H9 (cell line): ENCODE measurements around the gene ANKRD13C. TPM values are rescaled to one million over a fixed set of nuclear protein-coding genes. Genes with fewer than 3 reads are reported as not detected.

Experiments
- DNase-seq: peaks from one replicate; pipeline ENCODE4 v3.0.0-alpha.2; 2017
- H2AFZ ChIP-seq: one replicate; pipeline ENCODE4 v1.6.1; 2013; ENCODE audit warnings: mild to moderate bottlenecking, low read length, control low read depth, moderate library complexity
- H2AK5ac ChIP-seq: 2 replicates; pipeline ENCODE4 v1.6.1; 2013; ENCODE audit warnings: low read length, control low read depth, mixed read lengths; ENCODE audit not compliant: insufficient read length
- H2BK120ac ChIP-seq: one replicate; pipeline ENCODE4 v1.6.1; 2013; ENCODE audit warnings: low read depth, mild to moderate bottlenecking, low read length, control low read depth, inconsistent platforms; ENCODE audit not compliant: poor library complexity, severe bottlenecking
- H2BK12ac ChIP-seq: 2 replicates; pipeline ENCODE4 v1.6.1; 2013; ENCODE audit warnings: low read length, control low read depth, mixed read lengths, low read depth; ENCODE audit not compliant: insufficient read length
- H2BK15ac ChIP-seq: 2 replicates; pipeline ENCODE4 v1.6.1; 2013; ENCODE audit warnings: low read depth, low read length, control low read depth
- H2BK20ac ChIP-seq: one replicate; pipeline ENCODE4 v1.6.1; 2013; ENCODE audit warnings: low read depth, mild to moderate bottlenecking, low read length, control low read depth, inconsistent platforms; ENCODE audit not compliant: poor library complexity, severe bottlenecking
- H2BK5ac ChIP-seq: 2 replicates; pipeline ENCODE4 v1.6.1; 2013; ENCODE audit warnings: low read length, control low read depth, mixed read lengths; ENCODE audit not compliant: insufficient read length
- H3K14ac ChIP-seq: 2 replicates; pipeline ENCODE4 v1.6.1; 2013; ENCODE audit warnings: low read length, control low read depth; ENCODE audit not compliant: insufficient read depth
- H3K18ac ChIP-seq: 2 replicates; pipeline ENCODE4 v1.6.1; 2013; ENCODE audit warnings: low read depth, mild to moderate bottlenecking, mixed read lengths, low read length, control low read depth; ENCODE audit not compliant: insufficient read length
- H3K23ac ChIP-seq: 2 replicates; pipeline ENCODE4 v1.6.1; 2013; ENCODE audit warnings: low read length, control low read depth, mixed read lengths, low read depth; ENCODE audit not compliant: insufficient read length
- H3K23me2 ChIP-seq: 2 replicates; pipeline ENCODE4 v1.6.1; 2013; ENCODE audit warnings: low read depth, mild to moderate bottlenecking, mixed read lengths, low read length, control low read depth; ENCODE audit not compliant: insufficient read length, poor library complexity, severe bottlenecking
- H3K27ac ChIP-seq: 2 replicates; pipeline ENCODE4 v1.5.1; 2013; ENCODE audit warnings: low read length, control low read depth, mixed read lengths, low read depth; ENCODE audit not compliant: insufficient read length
- H3K27me3 ChIP-seq: 2 replicates; pipeline ENCODE4 v1.6.1; 2013; ENCODE audit warnings: low read length, control low read depth, inconsistent platforms; ENCODE audit not compliant: insufficient read depth
- H3K4ac ChIP-seq: 2 replicates; pipeline ENCODE4 v1.6.1; 2013; ENCODE audit warnings: low read depth, mild to moderate bottlenecking, control low read depth, inconsistent platforms, low read length, moderate library complexity
- H3K4me1 ChIP-seq: 2 replicates; pipeline ENCODE4 v1.6.1; 2013; ENCODE audit warnings: low read length, control low read depth, inconsistent platforms; ENCODE audit not compliant: insufficient read depth
- H3K4me2 ChIP-seq: 2 replicates; pipeline ENCODE4 v1.6.1; 2013; ENCODE audit warnings: low read length, control low read depth, mixed read lengths; ENCODE audit not compliant: insufficient read length, insufficient read depth
- H3K56ac ChIP-seq: 2 replicates; pipeline ENCODE4 v1.6.1; 2013; ENCODE audit warnings: low read depth, mild to moderate bottlenecking, mixed read lengths, low read length, control low read depth; ENCODE audit not compliant: insufficient read length
- H3K79me1 ChIP-seq: 2 replicates; pipeline ENCODE4 v1.6.1; 2013; ENCODE audit warnings: low read depth, mild to moderate bottlenecking, moderate library complexity, low read length, control low read depth, inconsistent platforms; ENCODE audit not compliant: insufficient read depth, poor library complexity, severe bottlenecking
- H3K79me2 ChIP-seq: 2 replicates; pipeline ENCODE4 v1.6.1; 2013; ENCODE audit warnings: low read length, control low read depth, inconsistent platforms; ENCODE audit not compliant: insufficient read depth
- H3K9ac ChIP-seq: 2 replicates; pipeline ENCODE4 v1.6.1; 2013; ENCODE audit warnings: low read length, control low read depth, mixed read lengths; ENCODE audit not compliant: insufficient read length; ENCODE audit errors: extremely low read depth
- H3K9me3 ChIP-seq: one replicate; pipeline ENCODE4 v1.6.1; 2013; ENCODE audit warnings: low read depth, low read length, inconsistent platforms; ENCODE audit not compliant: control insufficient read depth
- H3T11ph ChIP-seq: one replicate; pipeline ENCODE4 v1.6.1; 2013; ENCODE audit warnings: mild to moderate bottlenecking, low read length, control low read depth, inconsistent platforms
- H4K20me1 ChIP-seq: one replicate; pipeline ENCODE4 v1.6.1; 2013; ENCODE audit not compliant: control insufficient read depth, insufficient read length, insufficient read depth
- H4K5ac ChIP-seq: 2 replicates; pipeline ENCODE4 v1.6.1; 2013; ENCODE audit warnings: low read depth, mild to moderate bottlenecking, mixed read lengths, low read length, control low read depth; ENCODE audit not compliant: insufficient read length
- H4K8ac ChIP-seq: replicated peaks from 2 replicates; pipeline ENCODE4 v1.6.1; 2013; ENCODE audit warnings: low read length, control low read depth, mixed read lengths, low read depth; ENCODE audit not compliant: insufficient read length
- H4K91ac ChIP-seq: 2 replicates; pipeline ENCODE4 v1.6.1; 2013; ENCODE audit warnings: low read depth, mild to moderate bottlenecking, moderate library complexity, mixed read lengths, low read length, control low read depth; ENCODE audit not compliant: insufficient read length
- H3K27ac Mint-ChIP-seq, 3 experiments: 2 replicates in 2 of 3; 3 replicates in 1 of 3; pipeline ENCODE4 v1.8.0; 2020 to 2021; ENCODE audit warnings: mixed read lengths in 3 of 3, mild to moderate bottlenecking in 1 of 3, moderate library complexity in 1 of 3
- H3K27me3 Mint-ChIP-seq: 2 replicates; pipeline ENCODE4 v1.8.0; 2021; ENCODE audit warnings: low read depth, mild to moderate bottlenecking, moderate library complexity, mixed read lengths
- H3K36me3 Mint-ChIP-seq, 3 experiments: 2 replicates in 2 of 3; 3 replicates in 1 of 3; pipeline ENCODE4 v1.8.0; 2020 to 2021; ENCODE audit warnings: low read depth in 3 of 3, mixed read lengths in 3 of 3; ENCODE audit not compliant: insufficient read depth in 1 of 3
- H3K4me1 Mint-ChIP-seq, 2 experiments: 2 replicates each; pipeline ENCODE4 v1.8.0; 2020; ENCODE audit warnings: mixed read lengths in 2 of 2
- H3K4me3 Mint-ChIP-seq, 2 experiments: 2 replicates in 1 of 2; 3 replicates in 1 of 2; pipeline ENCODE4 v1.8.0; 2020 to 2021; ENCODE audit warnings: mild to moderate bottlenecking in 2 of 2, mixed read lengths in 2 of 2, moderate library complexity in 1 of 2
- H3K9me3 Mint-ChIP-seq, 2 experiments: 2 replicates in 1 of 2; 3 replicates in 1 of 2; pipeline ENCODE4 v1.8.0; 2020; ENCODE audit warnings: mild to moderate bottlenecking in 2 of 2, mixed read lengths in 2 of 2, moderate library complexity in 1 of 2
- CTCF ChIP-seq: fragments of 200-600 bp; sonication (generic); conservative IDR thresholded peaks from 3 replicates; pipeline ENCODE4 v1.8.0; 2021; ENCODE audit warnings: antibody characterized with exemption, mild to moderate bottlenecking
- total RNA-seq: library from RNA; stranded (reverse); gene quantifications from 2 replicates; pipeline ENCODE4 v1.2.1, GENCODE V29; 2021

ANKRD13C gene
- total RNA-seq, 1 experiment from 2014 or later, result 19.7 TPM

- Mint-ChIP-seq H3K27ac (no peak overlapping the region), H3K4me1 (no peaks in the 10 kb centered on the region), H3K27me3 (no peaks in the 10 kb centered on the region; the same call in 1 of the 2 replicates), H3K36me3 (no peaks in the 10 kb centered on the region), H3K4me3 (no peak overlapping the region), H3K9me3 (no peaks in the 10 kb centered on the region)
- H4K20me1 ChIP-seq, result no peaks in the 10 kb centered on the region
- no peaks in the 10 kb centered on the region for H3K23me2 ChIP-seq
- no peak overlapping the region for H3K23ac ChIP-seq
- no peaks in the 10 kb centered on the region for H3K27me3 ChIP-seq
- H3K14ac ChIP-seq, result no peak overlapping the region
- H4K5ac ChIP-seq, result no peak overlapping the region
- no peak overlapping the region for H3K4me2 ChIP-seq
- H4K8ac ChIP-seq, result no peak overlapping the region
- H3K18ac ChIP-seq, result no peak overlapping the region
- H3K79me1 ChIP-seq, result no peaks in the 10 kb centered on the region
- H3K79me2 ChIP-seq, result no peaks in the 10 kb centered on the region
- H3K9ac ChIP-seq, result no peak overlapping the region
- TF ChIP-seq CTCF, result no peak
- no peak overlapping the region for H3K27ac ChIP-seq
- H2BK15ac ChIP-seq, result no peak overlapping the region
- no peak overlapping the region for H2AFZ ChIP-seq
- no peak overlapping the region for H4K91ac ChIP-seq
- H3K56ac ChIP-seq, result no peak overlapping the region
- no peak for DNase-seq
- no peak overlapping the region for H3K4ac ChIP-seq
- H3K4me1 ChIP-seq, result no peaks in the 10 kb centered on the region
- H2BK5ac ChIP-seq, result no peak overlapping the region
- no peak overlapping the region for H2BK12ac ChIP-seq
- H2BK20ac ChIP-seq, result no peak overlapping the region
- H2AK5ac ChIP-seq, result no peak overlapping the region
- no peak overlapping the region for H2BK120ac ChIP-seq
- H3K9me3 ChIP-seq, result no peaks in the 10 kb centered on the region
- no peak overlapping the region for H3T11ph ChIP-seq
These were observed 38.1 kb upstream of the ANKRD13C start for GRCh38 chr1:70392626-70393025.
